Measurements from ENCODE around the gene SERPIND1.

SERPIND1 gene

GRCh38 chr22:20750461-20751184, 23.3 kb upstream of the SERPIND1 start:
- ATAC-seq: peak; percentile 91
- TF ChIP-seq BACH2 (CRISPR knock-in tag; IDR thresholded peaks at IDR 0.05; ENCODE audit: borderline replicate concordance): no peak

GRCh38 chr22:20751185-20751851, 22.6 kb upstream of the SERPIND1 start:
- no peak for ATAC-seq
- TF ChIP-seq PPARA (CRISPR knock-in tag; IDR thresholded peaks at IDR 0.05; ENCODE audit: borderline replicate concordance) (no peak), ZNF70 (CRISPR knock-in tag; IDR thresholded peaks at IDR 0.05) (no peak), CREB5 (CRISPR knock-in tag; IDR thresholded peaks at IDR 0.05; ENCODE audit: low read depth) (no peak), ISL1 (CRISPR knock-in tag; IDR thresholded peaks at IDR 0.05) (no peak), CSDC2 (CRISPR knock-in tag; IDR thresholded peaks at IDR 0.05) (no peak), ARNTL (CRISPR knock-in tag; IDR thresholded peaks at IDR 0.05; ENCODE audit: borderline replicate concordance, low read depth) (no peak), BACH2 (CRISPR knock-in tag; IDR thresholded peaks at IDR 0.05; ENCODE audit: borderline replicate concordance) (no peak), OSR1 (CRISPR knock-in tag; IDR thresholded peaks at IDR 0.05) (no peak), SNAI2 (CRISPR knock-in tag; IDR thresholded peaks at IDR 0.05) (no peak), PATZ1 (CRISPR knock-in tag; IDR thresholded peaks at IDR 0.05; ENCODE audit: borderline replicate concordance) (no peak), TOX (CRISPR knock-in tag; IDR thresholded peaks at IDR 0.05; ENCODE audit: borderline replicate concordance) (no peak), TCF4 (CRISPR knock-in tag; IDR thresholded peaks at IDR 0.05; ENCODE audit: borderline replicate concordance) (no peak), TSHZ2 (CRISPR knock-in tag; IDR thresholded peaks at IDR 0.05) (no peak)

- TF ChIP-seq RARB (CRISPR knock-in tag; IDR thresholded peaks at IDR 0.05) (no peak), GLIS3 (CRISPR knock-in tag; IDR thresholded peaks at IDR 0.05) (no peak), TCF4 (CRISPR knock-in tag; IDR thresholded peaks at IDR 0.05; ENCODE audit: borderline replicate concordance) (no peak), BACH2 (CRISPR knock-in tag; IDR thresholded peaks at IDR 0.05; ENCODE audit: borderline replicate concordance) (no peak), ZNF8 (CRISPR knock-in tag; IDR thresholded peaks at IDR 0.05) (no peak), PPARA (CRISPR knock-in tag; IDR thresholded peaks at IDR 0.05; ENCODE audit: borderline replicate concordance) (no peak), ZC3H10 (CRISPR knock-in tag; IDR thresholded peaks at IDR 0.05) (no peak), TOX (CRISPR knock-in tag; IDR thresholded peaks at IDR 0.05; ENCODE audit: borderline replicate concordance) (no peak), POU6F1 (CRISPR knock-in tag; IDR thresholded peaks at IDR 0.05; ENCODE audit: borderline replicate concordance, low read depth) (no peak), OSR1 (CRISPR knock-in tag; IDR thresholded peaks at IDR 0.05) (no peak), ISL1 (CRISPR knock-in tag; IDR thresholded peaks at IDR 0.05) (no peak)
- ATAC-seq: no peak
Observed at GRCh38 chr22:20752104-20752741, 21.7 kb upstream of the SERPIND1 start.

- no peak for TF ChIP-seq ZNF70 (CRISPR knock-in tag; IDR thresholded peaks at IDR 0.05)
- TF ChIP-seq ZNF8 (CRISPR knock-in tag; IDR thresholded peaks at IDR 0.05): no peak
- ATAC-seq: no peak
Observed at GRCh38 chr22:20752873-20753272, 21.0 kb upstream of the SERPIND1 start.
